Type B pancreatic cell (in vitro differentiated cells): ENCODE results near the gene KDM6B. TPM values are rescaled to one million over a fixed set of nuclear protein-coding genes. Genes with fewer than 3 reads are reported as not detected.

Experiments used
- DNase-seq: peaks from one replicate; pipeline ENCODE4 v3.0.0; 2021; ENCODE audit warnings: mixed read lengths; ENCODE audit not compliant: unreplicated experiment; ENCODE audit errors: extremely low spot score
- H3K27ac Mint-ChIP-seq: 2 replicates; pipeline ENCODE4 v1.8.0; 2021; ENCODE audit warnings: mild to moderate bottlenecking, mixed read lengths
- H3K27me3 Mint-ChIP-seq: 2 replicates; pipeline ENCODE4 v1.8.0; 2021; ENCODE audit warnings: mixed read lengths
- H3K36me3 Mint-ChIP-seq: 2 replicates; pipeline ENCODE4 v1.8.0; 2021; ENCODE audit warnings: mixed read lengths
- H3K4me1 Mint-ChIP-seq: one replicate; pipeline ENCODE4 v1.8.0; 2021; ENCODE audit warnings: mixed read lengths; ENCODE audit not compliant: unreplicated experiment
- H3K4me3 Mint-ChIP-seq: 2 replicates; pipeline ENCODE4 v1.8.0; 2021; ENCODE audit warnings: mild to moderate bottlenecking, mixed read lengths
- H3K9me3 Mint-ChIP-seq: 2 replicates; pipeline ENCODE4 v1.8.0; 2021; ENCODE audit warnings: mixed read lengths
- total RNA-seq: library from RNA; stranded (reverse); gene quantifications from 2 replicates; pipeline ENCODE4 v1.2.1, GENCODE V29; 2021; ENCODE audit warnings: low replicate concordance
- TF ChIP-seq, protein P1 (sequence below): fragments of 200-600 bp; sonication (generic); conservative IDR thresholded peaks from 2 replicates; pipeline ENCODE4 v1.5.0; 2021; ENCODE audit warnings: antibody characterized with exemption, mild to moderate bottlenecking

Gene KDM6B
- total RNA-seq, 1 donor from 2014 or later, result 69.1 TPM

DNA sequence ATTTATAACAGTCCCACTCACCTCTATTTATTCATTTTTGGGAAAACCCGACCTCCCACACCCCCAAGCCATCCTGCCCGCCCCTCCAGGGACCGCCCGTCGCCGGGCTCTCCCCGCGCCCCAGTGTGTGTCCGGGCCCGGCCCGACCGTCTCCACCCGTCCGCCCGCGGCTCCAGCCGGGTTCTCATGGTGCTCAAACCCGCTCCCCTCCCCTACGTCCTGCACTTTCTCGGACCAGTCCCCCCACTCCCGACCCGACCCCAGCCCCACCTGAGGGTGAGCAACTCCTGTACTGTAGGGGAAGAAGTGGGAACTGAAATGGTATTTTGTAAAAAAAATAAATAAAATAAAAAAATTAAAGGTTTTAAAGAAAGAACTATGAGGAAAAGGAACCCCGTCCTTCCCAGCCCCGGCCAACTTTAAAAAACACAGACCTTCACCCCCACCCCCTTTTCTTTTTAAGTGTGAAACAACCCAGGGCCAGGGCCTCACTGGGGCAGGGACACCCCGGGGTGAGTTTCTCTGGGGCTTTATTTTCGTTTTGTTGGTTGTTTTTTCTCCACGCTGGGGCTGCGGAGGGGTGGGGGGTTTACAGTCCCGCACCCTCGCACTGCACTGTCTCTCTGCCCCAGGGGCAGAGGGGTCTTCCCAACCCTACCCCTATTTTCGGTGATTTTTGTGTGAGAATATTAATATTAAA is 20.2 kb downstream of the KDM6B start:
- Mint-ChIP-seq H3K27me3 (no peaks in the 10 kb centered on the region), H3K9me3 (no peaks in the 10 kb centered on the region), H3K36me3 (peaks cover 10% of the 10 kb centered on the region), H3K4me1 (peaks cover 17% of the 10 kb centered on the region), H3K4me3 (no peak overlapping the region), H3K27ac (peak overlapping the region; percentile 55)
- TF ChIP-seq, protein P1, sequence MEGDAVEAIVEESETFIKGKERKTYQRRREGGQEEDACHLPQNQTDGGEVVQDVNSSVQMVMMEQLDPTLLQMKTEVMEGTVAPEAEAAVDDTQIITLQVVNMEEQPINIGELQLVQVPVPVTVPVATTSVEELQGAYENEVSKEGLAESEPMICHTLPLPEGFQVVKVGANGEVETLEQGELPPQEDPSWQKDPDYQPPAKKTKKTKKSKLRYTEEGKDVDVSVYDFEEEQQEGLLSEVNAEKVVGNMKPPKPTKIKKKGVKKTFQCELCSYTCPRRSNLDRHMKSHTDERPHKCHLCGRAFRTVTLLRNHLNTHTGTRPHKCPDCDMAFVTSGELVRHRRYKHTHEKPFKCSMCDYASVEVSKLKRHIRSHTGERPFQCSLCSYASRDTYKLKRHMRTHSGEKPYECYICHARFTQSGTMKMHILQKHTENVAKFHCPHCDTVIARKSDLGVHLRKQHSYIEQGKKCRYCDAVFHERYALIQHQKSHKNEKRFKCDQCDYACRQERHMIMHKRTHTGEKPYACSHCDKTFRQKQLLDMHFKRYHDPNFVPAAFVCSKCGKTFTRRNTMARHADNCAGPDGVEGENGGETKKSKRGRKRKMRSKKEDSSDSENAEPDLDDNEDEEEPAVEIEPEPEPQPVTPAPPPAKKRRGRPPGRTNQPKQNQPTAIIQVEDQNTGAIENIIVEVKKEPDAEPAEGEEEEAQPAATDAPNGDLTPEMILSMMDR, result no peak
- DNase-seq, result peak; percentile 68

- Mint-ChIP-seq H3K4me3 (no peak within 1 kb of the TSS), H3K36me3 (peaks cover 16% of the 10 kb centered on the region), H3K4me1 (peaks cover 22% of the 10 kb centered on the region), H3K27ac (peak within 1 kb of the TSS; percentile 55), H3K27me3 (no peaks in the 10 kb centered on the region), H3K9me3 (no peaks in the 10 kb centered on the region)
- DNase-seq, result peak; percentile 72
- TF ChIP-seq, protein P1, result no peak
Observed at GRCh38 chr17:7854851-7855659, 21.0 kb downstream of the KDM6B start, which contains the start of gene TMEM88. Gene TMEM88 (plus strand): TSS chr17:7855066. CDS start chr17:7855075, 9 bp downstream.

GRCh38 chr17:7855660-7856010 is 21.6 kb downstream of the KDM6B start:
- Mint-ChIP-seq H3K36me3 (peaks cover 16% of the 10 kb centered on the region), H3K27ac (no peak overlapping the region), H3K4me1 (peaks cover 22% of the 10 kb centered on the region), H3K9me3 (no peaks in the 10 kb centered on the region), H3K4me3 (no peak overlapping the region), H3K27me3 (no peaks in the 10 kb centered on the region)
- TF ChIP-seq, protein P1, result no peak
- DNase-seq, result no peak

DNA sequence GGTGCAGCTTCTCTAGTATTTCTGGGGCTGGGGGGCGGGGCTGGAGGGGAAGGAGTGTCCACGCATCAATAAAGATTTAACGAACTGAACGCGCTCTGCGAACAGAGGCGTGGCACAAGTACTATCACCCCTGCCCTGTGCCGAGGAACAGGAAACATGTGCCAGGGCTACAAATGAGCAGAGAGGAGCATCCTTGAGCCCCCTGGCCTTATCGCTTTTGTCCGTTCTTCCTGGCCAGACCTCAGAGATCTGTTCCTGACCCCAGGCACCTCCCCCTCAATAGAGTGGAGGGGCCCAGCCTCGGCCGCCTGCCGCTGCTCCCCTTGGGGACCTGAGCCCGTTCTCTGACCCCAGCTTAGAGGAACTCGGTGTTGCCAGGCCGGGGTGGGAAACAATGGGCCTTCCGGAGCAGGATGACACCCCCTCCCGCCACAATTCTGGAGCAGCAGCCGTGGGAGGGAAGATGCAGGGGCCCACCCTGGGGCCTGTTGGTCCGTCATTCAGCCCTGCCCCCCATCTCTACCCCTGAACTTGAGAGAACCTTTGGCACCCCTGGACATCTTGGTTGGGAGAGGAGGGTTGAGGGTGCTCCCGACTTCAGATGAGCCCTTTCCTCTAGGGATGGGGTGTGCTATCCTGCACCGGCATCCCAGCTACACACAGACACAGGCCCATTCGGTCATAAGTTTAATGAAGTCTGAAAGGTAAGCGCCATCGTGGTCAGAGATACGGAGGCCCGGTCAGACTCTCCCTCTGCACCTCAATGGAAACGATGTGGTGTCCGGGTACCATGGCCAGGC is 22.2 kb downstream of the KDM6B start:
- peaks cover 22% of the 10 kb centered on the region for H3K4me1 Mint-ChIP-seq
- TF ChIP-seq, protein P1, result no peak
- no peaks in the 10 kb centered on the region for H3K27me3 Mint-ChIP-seq
- H3K36me3 Mint-ChIP-seq, result peaks cover 16% of the 10 kb centered on the region
- H3K9me3 Mint-ChIP-seq, result no peaks in the 10 kb centered on the region
- no peak overlapping the region for H3K27ac Mint-ChIP-seq
- peak; percentile 69 for DNase-seq
- H3K4me3 Mint-ChIP-seq, result no peak overlapping the region

- peak; percentile 95 for DNase-seq
- Mint-ChIP-seq H3K27me3 (no peaks in the 10 kb centered on the region), H3K9me3 (no peaks in the 10 kb centered on the region), H3K4me1 (peaks cover 24% of the 10 kb centered on the region), H3K27ac (no peak within 1 kb of the TSS), H3K4me3 (no peak within 1 kb of the TSS), H3K36me3 (peaks cover 14% of the 10 kb centered on the region)
- TF ChIP-seq, protein P1, result peak; percentile 53
Observed at GRCh38 chr17:7856811-7857712, 23.0 kb downstream of the KDM6B start, which contains the start of gene NAA38. Gene NAA38 (minus strand): TSS chr17:7857559. CDS start chr17:7857463, 96 bp downstream.
